A673 (cell line): Measurements from ENCODE around the gene ANKRD55.

ENCODE experiments used
- CTCF ChIP-seq: fragments of 300-800, 200-600 bp; sonication (generic); conservative IDR thresholded peaks from 2 replicates; pipeline ENCODE4 v1.5.1; 2017; ENCODE audit warnings: low read depth, mild to moderate bottlenecking, antibody characterized with exemption, low read length, moderate library complexity, mixed read lengths
- EZH2 ChIP-seq: fragments of 200-600 bp; sonication (generic); IDR thresholded peaks from 2 replicates; pipeline ENCODE4 v1.6.1; 2017; ENCODE audit warnings: borderline replicate concordance, low read depth, mild to moderate bottlenecking, mixed read lengths, antibody characterized with exemption, low read length; ENCODE audit not compliant: poor library complexity, severe bottlenecking

GRCh38 chr5:56077796-56078233 lies 155.3 kb downstream of the ANKRD55 start:
- TF ChIP-seq CTCF (no peak), EZH2 (no peak)
